ENCODE measurements around the gene SFTPA2.
"Not testable (repeated sequence)": the region's sequence is repeated elsewhere in the genome, so short reads cannot be mapped to it uniquely, and the experiment has no call there.

The SFTPA2 gene

GRCh38 chr10:79560160-79560709 lies at the start of gene SFTPA2:
SFTPA2 (minus strand) TSS chr10:79560407; CDS start chr10:79559483, 924 bp downstream.
- no peak for DNase-seq

- peak; percentile 46 for DNase-seq
These were observed 48.5 kb upstream of the SFTPA2 start for GRCh38 chr10:79608505-79609375.

- no peak for DNase-seq
These were observed 45.1 kb upstream of the SFTPA2 start for GRCh38 chr10:79605308-79605707.

- no peak for DNase-seq
These were observed 44.1 kb upstream of the SFTPA2 start for GRCh38 chr10:79604294-79604693.

- no peak for DNase-seq
These were observed 42.7 kb upstream of the SFTPA2 start for GRCh38 chr10:79602953-79603352.

- DNase-seq = no peak
These were observed 41.7 kb upstream of the SFTPA2 start for GRCh38 chr10:79601939-79602338.

GRCh38 chr10:79599644-79600043 lies 39.4 kb upstream of the SFTPA2 start:
- DNase-seq = not testable (repeated sequence)

GRCh38 chr10:79595510-79595909 lies 35.3 kb upstream of the SFTPA2 start:
- no peak for DNase-seq

GRCh38 chr10:79594565-79594964 lies 34.4 kb upstream of the SFTPA2 start:
- DNase-seq = not testable (repeated sequence)

GRCh38 chr10:79593377-79593776 lies 33.2 kb upstream of the SFTPA2 start:
- no peak for DNase-seq

- no peak for DNase-seq
These were observed 28.6 kb upstream of the SFTPA2 start for GRCh38 chr10:79588800-79589199.

- no peak for DNase-seq
These were observed 26.7 kb upstream of the SFTPA2 start for GRCh38 chr10:79586933-79587332.

- DNase-seq = no peak
These were observed 25.8 kb upstream of the SFTPA2 start for GRCh38 chr10:79585870-79586527.

GRCh38 chr10:79583488-79584024 lies 23.3 kb upstream of the SFTPA2 start:
- no peak for DNase-seq

- DNase-seq = not testable (repeated sequence)
These were observed 22.7 kb upstream of the SFTPA2 start for GRCh38 chr10:79582954-79583353.

- DNase-seq = no peak
These were observed 21.9 kb upstream of the SFTPA2 start for GRCh38 chr10:79582096-79582495.

GRCh38 chr10:79581044-79581443 lies 20.8 kb upstream of the SFTPA2 start:
- DNase-seq = no peak

- no peak for DNase-seq
These were observed 19.2 kb upstream of the SFTPA2 start for GRCh38 chr10:79579361-79579760.

GRCh38 chr10:79570624-79571023 lies 10.4 kb upstream of the SFTPA2 start:
- DNase-seq = not testable (repeated sequence)

GRCh38 chr10:79563426-79563825 lies 3.2 kb upstream of the SFTPA2 start:
- DNase-seq = no peak

- peak; percentile 64 for DNase-seq
These were observed 2.0 kb upstream of the SFTPA2 start for GRCh38 chr10:79562135-79562756.

- no peak for DNase-seq
These were observed 1.1 kb upstream of the SFTPA2 start for GRCh38 chr10:79561257-79561656.

- DNase-seq = no peak
These were observed 481 bp downstream of the SFTPA2 start for GRCh38 chr10:79559726-79560125.

All from stimulated activated CD4-positive, alpha-beta T cell treated with anti-CD3 and anti-CD28 coated beads, Interleukin-1b, Interleukin-23, amount 100 ng/mL, for 48 hours (primary cell).